ENCODE measurements around the gene GHRHR.

The GHRHR gene

DNA sequence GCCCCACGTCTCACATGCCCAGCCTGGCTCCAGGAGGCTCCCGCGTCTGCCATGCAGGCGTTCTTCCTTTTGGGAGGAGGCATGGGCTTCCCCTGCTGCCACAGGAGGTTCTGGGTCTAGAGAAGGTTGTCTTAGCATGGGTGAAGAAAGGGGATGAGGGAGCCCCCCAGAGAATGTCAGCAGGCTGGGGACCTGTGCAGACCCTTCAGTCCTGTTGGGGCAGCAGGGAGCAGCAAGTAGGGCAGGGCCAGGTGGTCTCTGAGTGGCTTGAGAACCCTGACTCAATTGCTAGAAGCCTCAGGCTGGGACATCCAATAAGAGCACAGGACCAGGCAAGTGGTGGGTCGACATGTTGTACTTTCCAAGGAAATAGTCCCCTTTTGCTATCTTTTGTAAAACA lies 54.0 kb downstream of the GHRHR start:
- Histone ChIP-seq H3K4me2 (no peak overlapping the region), H3K9ac (no peak overlapping the region), H3K79me2 (ENCODE audit: insufficient read depth, low read depth) (no peaks in the 10 kb centered on the region), H3K4me1 (ENCODE audit: low read depth, poor library complexity, severe bottlenecking) (no peaks in the 10 kb centered on the region), H3K27me3 (ENCODE audit: insufficient read depth, low read depth) (no peaks in the 10 kb centered on the region), H3K27ac (no peak overlapping the region), H4K20me1 (ENCODE audit: insufficient read depth) (no peaks in the 10 kb centered on the region), H2AFZ (ENCODE audit: low read depth) (no peak overlapping the region), H3K36me3 (ENCODE audit: insufficient read depth) (no peaks in the 10 kb centered on the region), H3K4me3 (IDR thresholded peaks at IDR 0.05; ENCODE audit: insufficient read depth, low read depth, low read length) (no peak overlapping the region)
- TF ChIP-seq, protein P1, sequence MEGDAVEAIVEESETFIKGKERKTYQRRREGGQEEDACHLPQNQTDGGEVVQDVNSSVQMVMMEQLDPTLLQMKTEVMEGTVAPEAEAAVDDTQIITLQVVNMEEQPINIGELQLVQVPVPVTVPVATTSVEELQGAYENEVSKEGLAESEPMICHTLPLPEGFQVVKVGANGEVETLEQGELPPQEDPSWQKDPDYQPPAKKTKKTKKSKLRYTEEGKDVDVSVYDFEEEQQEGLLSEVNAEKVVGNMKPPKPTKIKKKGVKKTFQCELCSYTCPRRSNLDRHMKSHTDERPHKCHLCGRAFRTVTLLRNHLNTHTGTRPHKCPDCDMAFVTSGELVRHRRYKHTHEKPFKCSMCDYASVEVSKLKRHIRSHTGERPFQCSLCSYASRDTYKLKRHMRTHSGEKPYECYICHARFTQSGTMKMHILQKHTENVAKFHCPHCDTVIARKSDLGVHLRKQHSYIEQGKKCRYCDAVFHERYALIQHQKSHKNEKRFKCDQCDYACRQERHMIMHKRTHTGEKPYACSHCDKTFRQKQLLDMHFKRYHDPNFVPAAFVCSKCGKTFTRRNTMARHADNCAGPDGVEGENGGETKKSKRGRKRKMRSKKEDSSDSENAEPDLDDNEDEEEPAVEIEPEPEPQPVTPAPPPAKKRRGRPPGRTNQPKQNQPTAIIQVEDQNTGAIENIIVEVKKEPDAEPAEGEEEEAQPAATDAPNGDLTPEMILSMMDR (conservative IDR thresholded peaks at IDR 0.05; ENCODE audit: low read depth, low read length) = no peak

DNA sequence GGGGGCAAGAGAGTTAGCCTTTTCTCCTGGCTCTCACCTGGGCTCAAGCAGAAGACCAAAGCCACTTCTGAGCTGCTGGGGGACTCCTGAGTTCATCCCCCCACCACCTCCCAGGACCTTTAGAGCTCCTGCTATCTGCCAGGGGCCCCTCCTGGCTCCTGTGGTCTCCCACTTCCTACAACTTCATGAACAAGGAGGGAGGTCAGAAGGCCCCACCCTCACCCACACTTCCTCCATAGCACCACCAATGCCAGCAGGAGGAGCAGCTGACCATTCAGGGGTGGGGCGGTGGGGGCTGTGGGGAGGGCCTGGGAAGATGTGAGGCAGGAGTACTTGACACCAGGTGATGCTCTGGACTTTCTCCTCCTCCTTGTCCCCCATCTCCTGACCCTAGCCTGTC lies 55.8 kb downstream of the GHRHR start:
- TF ChIP-seq, protein P1 (conservative IDR thresholded peaks at IDR 0.05; ENCODE audit: low read depth, low read length) = no peak
- Histone ChIP-seq H3K4me1 (ENCODE audit: low read depth, poor library complexity, severe bottlenecking) (no peaks in the 10 kb centered on the region), H4K20me1 (ENCODE audit: insufficient read depth) (no peaks in the 10 kb centered on the region), H3K36me3 (ENCODE audit: insufficient read depth) (no peaks in the 10 kb centered on the region), H3K27me3 (ENCODE audit: insufficient read depth, low read depth) (no peaks in the 10 kb centered on the region), H3K4me3 (IDR thresholded peaks at IDR 0.05; ENCODE audit: insufficient read depth, low read depth, low read length) (no peak overlapping the region), H3K4me2 (no peak overlapping the region), H2AFZ (ENCODE audit: low read depth) (no peak overlapping the region), H3K9ac (no peak overlapping the region), H3K79me2 (ENCODE audit: insufficient read depth, low read depth) (no peaks in the 10 kb centered on the region), H3K27ac (no peak overlapping the region)

DNA sequence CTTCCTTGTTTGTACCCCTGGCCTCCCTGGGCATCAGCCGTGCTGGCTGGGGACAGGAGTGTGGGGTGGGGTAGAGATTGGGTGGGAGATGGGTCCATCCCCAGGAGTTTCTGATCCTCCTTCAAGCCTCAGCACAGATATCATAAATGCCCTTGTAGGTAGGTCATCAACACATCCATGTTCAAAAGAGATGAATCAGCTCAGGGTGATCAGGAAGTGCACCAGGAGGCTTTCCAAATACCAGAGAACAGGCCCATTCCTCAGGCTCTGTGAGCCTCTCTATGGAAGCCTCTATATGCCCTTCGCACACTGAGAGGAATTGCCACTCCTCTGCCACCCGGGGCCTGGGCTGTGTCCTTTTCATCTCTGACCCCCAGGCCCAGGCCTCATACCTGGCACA lies 56.4 kb downstream of the GHRHR start:
- H3K4me1 ChIP-seq (ENCODE audit: low read depth, poor library complexity, severe bottlenecking) = no peaks in the 10 kb centered on the region

DNA sequence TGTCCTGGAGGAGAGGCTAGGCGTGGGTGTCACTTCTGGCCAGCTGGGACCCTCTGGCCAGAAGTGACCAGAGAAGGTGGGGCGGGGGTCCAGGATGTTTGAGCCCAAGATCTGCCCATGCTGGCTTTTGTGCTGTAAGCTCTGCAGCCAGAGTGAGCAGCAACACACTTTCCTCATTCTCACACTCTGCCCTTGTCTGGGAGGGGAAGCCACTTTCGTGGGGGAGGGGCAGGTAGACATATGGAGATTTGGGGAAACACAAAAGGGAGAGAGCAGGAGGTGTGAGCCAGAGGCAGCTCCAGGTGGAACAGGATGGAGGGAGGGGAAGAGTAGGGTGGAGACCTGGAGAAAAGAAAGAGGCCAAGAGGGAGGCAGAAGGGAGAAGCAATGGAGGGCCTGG lies 56.9 kb downstream of the GHRHR start:
- no peaks in the 10 kb centered on the region for H3K4me1 ChIP-seq (ENCODE audit: low read depth, poor library complexity, severe bottlenecking)
- H3K36me3 ChIP-seq (ENCODE audit: insufficient read depth) = no peaks in the 10 kb centered on the region
- H3K27me3 ChIP-seq (ENCODE audit: insufficient read depth, low read depth) = no peaks in the 10 kb centered on the region
- no peaks in the 10 kb centered on the region for H4K20me1 ChIP-seq (ENCODE audit: insufficient read depth)
- no peak overlapping the region for H3K9ac ChIP-seq
- H3K27ac ChIP-seq = no peak overlapping the region
- no peaks in the 10 kb centered on the region for H3K79me2 ChIP-seq (ENCODE audit: insufficient read depth, low read depth)
- TF ChIP-seq, protein P1 (conservative IDR thresholded peaks at IDR 0.05; ENCODE audit: low read depth, low read length) = no peak
- H3K4me2 ChIP-seq = no peak overlapping the region
- H2AFZ ChIP-seq (ENCODE audit: low read depth) = no peak overlapping the region
- no peak overlapping the region for H3K4me3 ChIP-seq (IDR thresholded peaks at IDR 0.05; ENCODE audit: insufficient read depth, low read depth, low read length)

More for the DNA sequence above, 56.4 kb downstream of the GHRHR start:
- H2AFZ ChIP-seq (ENCODE audit: low read depth) = no peak overlapping the region
- no peak overlapping the region for H3K4me2 ChIP-seq
- no peaks in the 10 kb centered on the region for H3K36me3 ChIP-seq (ENCODE audit: insufficient read depth)
- H3K79me2 ChIP-seq (ENCODE audit: insufficient read depth, low read depth) = no peaks in the 10 kb centered on the region
- no peak overlapping the region for H3K9ac ChIP-seq
- TF ChIP-seq, protein P1 (conservative IDR thresholded peaks at IDR 0.05; ENCODE audit: low read depth, low read length) = no peak
- H3K27me3 ChIP-seq (ENCODE audit: insufficient read depth, low read depth) = no peaks in the 10 kb centered on the region
- H4K20me1 ChIP-seq (ENCODE audit: insufficient read depth) = no peaks in the 10 kb centered on the region
- H3K4me3 ChIP-seq (IDR thresholded peaks at IDR 0.05; ENCODE audit: insufficient read depth, low read depth, low read length) = no peak overlapping the region
- no peak overlapping the region for H3K27ac ChIP-seq

All from KMS-11 (cell line).